ENCODE data around the gene CFAP43.
"Not testable (repeated sequence)": the region's sequence is repeated elsewhere in the genome, so short reads cannot be mapped to it uniquely, and the experiment has no call there.

Gene CFAP43

DNA sequence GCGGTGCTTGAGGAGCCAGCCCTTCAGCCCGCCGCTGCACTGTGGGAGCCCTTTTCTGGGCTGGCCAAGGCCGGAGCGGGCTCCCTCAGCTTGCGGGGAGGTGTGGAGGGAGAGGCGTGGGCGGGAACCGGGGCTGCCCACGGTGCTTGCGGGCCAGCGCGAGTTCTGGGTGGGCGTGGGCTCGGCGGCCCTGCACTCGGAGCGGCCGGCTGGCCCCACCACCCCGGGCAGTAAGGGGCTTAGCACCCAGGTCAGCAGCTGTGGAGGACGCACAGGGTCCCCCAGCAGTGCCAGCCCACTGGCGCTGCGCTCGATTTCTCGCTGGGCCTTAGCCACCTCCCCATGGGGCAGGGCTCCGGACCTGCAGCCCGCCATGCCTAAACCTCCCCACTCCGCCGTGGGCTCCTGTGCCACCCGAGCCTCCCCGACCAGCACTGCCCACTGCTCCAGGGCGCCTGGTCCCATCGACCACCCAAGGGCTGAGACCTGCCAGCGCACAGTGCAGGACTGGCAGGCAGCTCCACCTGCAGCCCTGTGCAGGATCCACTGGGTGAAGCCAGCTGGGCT, 13.0 kb upstream of the CFAP43 start:
- Histone ChIP-seq H3K4me3 (IDR thresholded peaks at IDR 0.05; ENCODE audit: insufficient read depth, low read depth, low read length) (no peak overlapping the region), H3K9ac (no peak overlapping the region), H3K27me3 (ENCODE audit: insufficient read depth, low read depth) (no peaks in the 10 kb centered on the region; the same call in 1 of the 2 replicates), H3K79me2 (ENCODE audit: insufficient read depth, low read depth) (no peaks in the 10 kb centered on the region), H3K36me3 (ENCODE audit: insufficient read depth) (no peaks in the 10 kb centered on the region), H3K4me2 (no peak overlapping the region), H3K4me1 (ENCODE audit: low read depth, poor library complexity, severe bottlenecking) (no peaks in the 10 kb centered on the region), H2AFZ (ENCODE audit: low read depth) (no peak overlapping the region), H3K27ac (no peak overlapping the region), H4K20me1 (ENCODE audit: insufficient read depth) (no peaks in the 10 kb centered on the region)
- TF ChIP-seq, protein P1, sequence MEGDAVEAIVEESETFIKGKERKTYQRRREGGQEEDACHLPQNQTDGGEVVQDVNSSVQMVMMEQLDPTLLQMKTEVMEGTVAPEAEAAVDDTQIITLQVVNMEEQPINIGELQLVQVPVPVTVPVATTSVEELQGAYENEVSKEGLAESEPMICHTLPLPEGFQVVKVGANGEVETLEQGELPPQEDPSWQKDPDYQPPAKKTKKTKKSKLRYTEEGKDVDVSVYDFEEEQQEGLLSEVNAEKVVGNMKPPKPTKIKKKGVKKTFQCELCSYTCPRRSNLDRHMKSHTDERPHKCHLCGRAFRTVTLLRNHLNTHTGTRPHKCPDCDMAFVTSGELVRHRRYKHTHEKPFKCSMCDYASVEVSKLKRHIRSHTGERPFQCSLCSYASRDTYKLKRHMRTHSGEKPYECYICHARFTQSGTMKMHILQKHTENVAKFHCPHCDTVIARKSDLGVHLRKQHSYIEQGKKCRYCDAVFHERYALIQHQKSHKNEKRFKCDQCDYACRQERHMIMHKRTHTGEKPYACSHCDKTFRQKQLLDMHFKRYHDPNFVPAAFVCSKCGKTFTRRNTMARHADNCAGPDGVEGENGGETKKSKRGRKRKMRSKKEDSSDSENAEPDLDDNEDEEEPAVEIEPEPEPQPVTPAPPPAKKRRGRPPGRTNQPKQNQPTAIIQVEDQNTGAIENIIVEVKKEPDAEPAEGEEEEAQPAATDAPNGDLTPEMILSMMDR (conservative IDR thresholded peaks at IDR 0.05; ENCODE audit: low read depth, low read length) = no peak

GRCh38 chr10:104243512-104243911, 11.3 kb upstream of the CFAP43 start:
- no peaks in the 10 kb centered on the region for H3K4me1 ChIP-seq (ENCODE audit: low read depth, poor library complexity, severe bottlenecking)
- no peak overlapping the region for H2AFZ ChIP-seq (ENCODE audit: low read depth)

DNA sequence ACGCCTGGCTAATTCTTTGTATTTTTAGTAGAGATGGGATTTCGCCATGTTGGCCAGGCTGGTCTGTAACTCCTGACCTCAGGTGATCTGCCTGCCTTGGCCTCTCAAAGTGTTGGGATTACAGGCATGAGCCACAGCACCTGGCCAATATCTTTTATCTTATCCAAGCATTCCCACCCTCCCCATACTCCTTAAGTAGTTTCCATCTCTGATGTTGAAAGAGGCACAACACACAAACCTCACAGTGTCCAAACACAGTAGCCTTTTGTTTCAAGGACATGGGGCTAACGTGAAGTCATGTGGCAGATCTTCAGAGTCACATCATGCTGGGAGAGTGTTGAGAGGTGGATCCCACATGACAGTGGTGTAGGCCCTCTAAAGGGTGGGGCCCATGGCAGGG, 10.8 kb upstream of the CFAP43 start:
- not testable (repeated sequence) for H3K36me3 ChIP-seq (ENCODE audit: insufficient read depth); H3K27me3 ChIP-seq (ENCODE audit: insufficient read depth, low read depth); H3K9ac ChIP-seq; H3K4me2 ChIP-seq; H4K20me1 ChIP-seq (ENCODE audit: insufficient read depth); H3K27ac ChIP-seq; H3K79me2 ChIP-seq (ENCODE audit: insufficient read depth, low read depth); H2AFZ ChIP-seq (ENCODE audit: low read depth); H3K4me3 ChIP-seq (IDR thresholded peaks at IDR 0.05; ENCODE audit: insufficient read depth, low read depth, low read length); H3K4me1 ChIP-seq (ENCODE audit: low read depth, poor library complexity, severe bottlenecking)

More at GRCh38 chr10:104243512-104243911, 11.3 kb upstream of the CFAP43 start:
- TF ChIP-seq, protein P1 (conservative IDR thresholded peaks at IDR 0.05; ENCODE audit: low read depth, low read length) = no peak
- H3K27me3 ChIP-seq (ENCODE audit: insufficient read depth, low read depth) = no peaks in the 10 kb centered on the region; the same call in 1 of the 2 replicates
- no peak overlapping the region for H3K4me3 ChIP-seq (IDR thresholded peaks at IDR 0.05; ENCODE audit: insufficient read depth, low read depth, low read length)
- H3K36me3 ChIP-seq (ENCODE audit: insufficient read depth) = no peaks in the 10 kb centered on the region
- no peaks in the 10 kb centered on the region for H4K20me1 ChIP-seq (ENCODE audit: insufficient read depth)
- H3K27ac ChIP-seq = no peak overlapping the region
- H3K79me2 ChIP-seq (ENCODE audit: insufficient read depth, low read depth) = no peaks in the 10 kb centered on the region
- no peak overlapping the region for H3K4me2 ChIP-seq
- H3K9ac ChIP-seq = no peak overlapping the region

DNA sequence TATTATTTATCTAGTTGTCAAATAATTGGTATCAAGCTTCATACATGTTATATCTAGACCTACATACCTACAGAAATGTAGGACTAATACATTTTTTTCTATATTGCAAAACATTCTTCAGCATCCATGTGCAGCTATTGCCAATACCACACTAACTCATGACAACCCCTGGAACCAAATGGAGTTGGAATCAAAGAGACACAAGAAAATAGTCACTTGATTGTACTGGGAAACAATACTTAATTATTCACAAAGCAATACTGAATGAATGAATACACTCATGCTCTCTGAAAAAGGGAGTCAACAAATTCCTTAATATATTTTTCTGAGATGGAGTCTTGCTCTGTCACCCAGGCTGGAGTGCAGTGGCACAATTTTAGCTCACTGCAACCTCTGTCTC, 10.4 kb upstream of the CFAP43 start:
- Histone ChIP-seq H3K4me1 (ENCODE audit: low read depth, poor library complexity, severe bottlenecking) (no peaks in the 10 kb centered on the region), H3K79me2 (ENCODE audit: insufficient read depth, low read depth) (no peaks in the 10 kb centered on the region), H4K20me1 (ENCODE audit: insufficient read depth) (no peaks in the 10 kb centered on the region), H3K4me3 (IDR thresholded peaks at IDR 0.05; ENCODE audit: insufficient read depth, low read depth, low read length) (no peak overlapping the region), H3K27me3 (ENCODE audit: insufficient read depth, low read depth) (no peaks in the 10 kb centered on the region; the same call in 1 of the 2 replicates), H3K27ac (no peak overlapping the region), H3K4me2 (no peak overlapping the region), H2AFZ (ENCODE audit: low read depth) (no peak overlapping the region), H3K9ac (no peak overlapping the region), H3K36me3 (ENCODE audit: insufficient read depth) (no peaks in the 10 kb centered on the region)
- TF ChIP-seq, protein P1 (conservative IDR thresholded peaks at IDR 0.05; ENCODE audit: low read depth, low read length) = no peak

- Histone ChIP-seq H3K9ac (no peak overlapping the region), H3K4me3 (IDR thresholded peaks at IDR 0.05; ENCODE audit: insufficient read depth, low read depth, low read length) (no peak overlapping the region), H3K27me3 (ENCODE audit: insufficient read depth, low read depth) (no peaks in the 10 kb centered on the region), H4K20me1 (ENCODE audit: insufficient read depth) (no peaks in the 10 kb centered on the region), H3K27ac (no peak overlapping the region), H3K4me2 (no peak overlapping the region), H3K36me3 (ENCODE audit: insufficient read depth) (no peaks in the 10 kb centered on the region), H2AFZ (ENCODE audit: low read depth) (no peak overlapping the region), H3K4me1 (ENCODE audit: low read depth, poor library complexity, severe bottlenecking) (no peaks in the 10 kb centered on the region), H3K79me2 (ENCODE audit: insufficient read depth, low read depth) (no peaks in the 10 kb centered on the region)
- TF ChIP-seq, protein P1 (conservative IDR thresholded peaks at IDR 0.05; ENCODE audit: low read depth, low read length) = no peak
Observed at GRCh38 chr10:104240078-104240477, 7.9 kb upstream of the CFAP43 start.

Data from KMS-11 (cell line).